Prostate gland (tissue), 2 donors: ENCODE results near the gene AKT1. TPM values are rescaled to one million over a fixed set of nuclear protein-coding genes. Genes with fewer than 3 reads are reported as not detected.
A peak's percentile ranks its signal among the peaks of the same experiment; 100 is the strongest.

Source experiments
- DNase-seq: peaks from one replicate; pipeline ENCODE4 v3.0.0-alpha.2; 2019; ENCODE audit warnings: low spot score
- H3K27ac ChIP-seq, 2 donors: fragments of 200-600 bp; sonication (generic); 2 replicates each; pipeline ENCODE4 v1.5.1; 2017 to 2019
- H3K27me3 ChIP-seq: fragments of 200-600 bp; sonication (generic); replicated peaks from 2 replicates; pipeline ENCODE4 v1.5.1; 2019; ENCODE audit not compliant: insufficient read depth
- H3K36me3 ChIP-seq, 2 donors: fragments of 200-600 bp; sonication (generic); 1 replicate in 1 of 2; 2 replicates in 1 of 2; pipeline versions ENCODE4 v1.5.1 to v1.8.1; 2017 to 2019
- H3K4me1 ChIP-seq: fragments of 200-600 bp; sonication (generic); replicated peaks from 2 replicates; pipeline ENCODE4 v1.5.1; 2019
- H3K4me3 ChIP-seq, 2 donors: fragments of 200-600 bp; sonication (generic); 2 replicates each; pipeline ENCODE4 v1.5.1; 2017 to 2019
- H3K9me3 ChIP-seq: fragments of 200-600 bp; sonication (generic); 2 replicates; pipeline ENCODE4 v1.5.1; 2017
- POLR2A ChIP-seq: fragments of 450-650 bp; IDR thresholded peaks from one replicate; pipeline ENCODE4 v1.6.1; 2016; ENCODE audit warnings: antibody characterized with exemption, mild to moderate bottlenecking
- POLR2AphosphoS5 ChIP-seq: sonication (generic); formaldehyde crosslinking; IDR thresholded peaks from one replicate; pipeline ENCODE4 v1.6.1; 2017; ENCODE audit warnings: antibody characterized with exemption
- WGBS: methylation state at CpG from one replicate; pipeline ENCODE4 v1.1.5; 2018; 5-methylcytosine and 5-hydroxymethylcytosine counted together
- intact Hi-C: fragments of 100-400 bp; cut with DNase I; formaldehyde crosslinking; loops from one replicate; pipeline ENCODE4 v1.14.2; 2022
- total RNA-seq, 2 donors: library from RNA; depleted of rRNA; stranded (reverse); fragments of >200 nt; gene quantifications; one replicate each; pipeline ENCODE4 v1.1.0, GENCODE V29; 2016
- TF ChIP-seq, protein P1 (sequence below), 4 experiments: fragments of 200-600 bp in 2 of 4; fragments of 450-650 bp in 2 of 4; sonication (generic) in 2 of 4; IDR thresholded peaks; 1 replicate in 3 of 4; 2 replicates in 1 of 4; pipeline ENCODE4 v1.5.1; 2016 to 2019; ENCODE audit warnings: antibody characterized with exemption in 4 of 4, mild to moderate bottlenecking in 2 of 4, moderate library complexity in 2 of 4

AKT1 gene
- total RNA-seq, 2 donors from 2014 or later: 154 to 200 TPM

GRCh38 chr14:104724981-104725771 lies 70.4 kb downstream of the AKT1 start:
- H3K36me3 ChIP-seq: no peaks in the 10 kb centered on the region
- TF ChIP-seq POLR2AphosphoS5: no peak
- no peak for TF ChIP-seq POLR2A
- TF ChIP-seq, protein P1, sequence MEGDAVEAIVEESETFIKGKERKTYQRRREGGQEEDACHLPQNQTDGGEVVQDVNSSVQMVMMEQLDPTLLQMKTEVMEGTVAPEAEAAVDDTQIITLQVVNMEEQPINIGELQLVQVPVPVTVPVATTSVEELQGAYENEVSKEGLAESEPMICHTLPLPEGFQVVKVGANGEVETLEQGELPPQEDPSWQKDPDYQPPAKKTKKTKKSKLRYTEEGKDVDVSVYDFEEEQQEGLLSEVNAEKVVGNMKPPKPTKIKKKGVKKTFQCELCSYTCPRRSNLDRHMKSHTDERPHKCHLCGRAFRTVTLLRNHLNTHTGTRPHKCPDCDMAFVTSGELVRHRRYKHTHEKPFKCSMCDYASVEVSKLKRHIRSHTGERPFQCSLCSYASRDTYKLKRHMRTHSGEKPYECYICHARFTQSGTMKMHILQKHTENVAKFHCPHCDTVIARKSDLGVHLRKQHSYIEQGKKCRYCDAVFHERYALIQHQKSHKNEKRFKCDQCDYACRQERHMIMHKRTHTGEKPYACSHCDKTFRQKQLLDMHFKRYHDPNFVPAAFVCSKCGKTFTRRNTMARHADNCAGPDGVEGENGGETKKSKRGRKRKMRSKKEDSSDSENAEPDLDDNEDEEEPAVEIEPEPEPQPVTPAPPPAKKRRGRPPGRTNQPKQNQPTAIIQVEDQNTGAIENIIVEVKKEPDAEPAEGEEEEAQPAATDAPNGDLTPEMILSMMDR (IDR thresholded peaks at IDR 0.05): no peak
- 41% methylated on average over 19 of the region's 24 CpGs for WGBS
- H3K4me3 ChIP-seq: peak overlapping the region; percentile 67 to 73
- H3K27me3 ChIP-seq: no peaks in the 10 kb centered on the region
- intact Hi-C loops: no loop called here
- peak overlapping the region in 1 of 2 donors; percentile 56 for H3K27ac ChIP-seq
- H3K9me3 ChIP-seq: no peaks in the 10 kb centered on the region
- DNase-seq: no peak
- no peaks in the 10 kb centered on the region for H3K4me1 ChIP-seq

DNA sequence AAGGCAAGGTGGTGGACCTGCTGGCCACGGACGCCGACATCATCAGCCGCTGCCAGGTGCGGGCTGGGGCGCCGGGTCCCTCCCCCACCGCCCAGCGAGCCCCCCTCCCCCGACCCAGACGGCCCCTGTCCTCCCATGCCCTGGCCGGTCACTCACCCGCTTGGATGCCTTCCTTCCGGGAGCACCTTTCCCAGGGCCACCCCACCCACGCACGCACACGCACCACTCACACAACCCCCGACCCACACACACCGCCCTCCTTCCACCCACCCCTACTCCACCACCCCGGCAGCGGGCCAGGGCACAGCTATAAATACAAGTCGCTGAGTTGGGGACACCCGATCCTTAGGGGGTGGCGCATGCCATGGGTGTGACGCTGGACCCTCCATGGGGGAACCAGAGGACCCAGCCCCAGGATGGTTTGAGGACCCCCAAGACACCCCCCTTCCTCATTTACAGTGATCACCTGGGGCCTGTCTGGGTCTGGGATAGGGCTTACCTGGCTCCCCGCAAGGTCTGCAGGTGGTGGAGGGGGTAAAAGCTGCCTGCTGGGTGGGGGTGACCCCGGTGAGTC lies 71.1 kb downstream of the AKT1 start:
- TF ChIP-seq POLR2A (no peak), POLR2AphosphoS5 (no peak)
- TF ChIP-seq, protein P1 (IDR thresholded peaks at IDR 0.05): no peak
- Histone ChIP-seq H3K27me3 (no peaks in the 10 kb centered on the region), H3K36me3 (no peaks in the 10 kb centered on the region), H3K9me3 (no peaks in the 10 kb centered on the region), H3K4me1 (no peaks in the 10 kb centered on the region), H3K27ac (peak overlapping the region; percentile 40 to 56), H3K4me3 (peak overlapping the region; percentile 67 to 73)
- 6% methylated on average over 26 of the region's 27 CpGs for WGBS
- DNase-seq: no peak
- intact Hi-C loops: no loop called here

DNA sequence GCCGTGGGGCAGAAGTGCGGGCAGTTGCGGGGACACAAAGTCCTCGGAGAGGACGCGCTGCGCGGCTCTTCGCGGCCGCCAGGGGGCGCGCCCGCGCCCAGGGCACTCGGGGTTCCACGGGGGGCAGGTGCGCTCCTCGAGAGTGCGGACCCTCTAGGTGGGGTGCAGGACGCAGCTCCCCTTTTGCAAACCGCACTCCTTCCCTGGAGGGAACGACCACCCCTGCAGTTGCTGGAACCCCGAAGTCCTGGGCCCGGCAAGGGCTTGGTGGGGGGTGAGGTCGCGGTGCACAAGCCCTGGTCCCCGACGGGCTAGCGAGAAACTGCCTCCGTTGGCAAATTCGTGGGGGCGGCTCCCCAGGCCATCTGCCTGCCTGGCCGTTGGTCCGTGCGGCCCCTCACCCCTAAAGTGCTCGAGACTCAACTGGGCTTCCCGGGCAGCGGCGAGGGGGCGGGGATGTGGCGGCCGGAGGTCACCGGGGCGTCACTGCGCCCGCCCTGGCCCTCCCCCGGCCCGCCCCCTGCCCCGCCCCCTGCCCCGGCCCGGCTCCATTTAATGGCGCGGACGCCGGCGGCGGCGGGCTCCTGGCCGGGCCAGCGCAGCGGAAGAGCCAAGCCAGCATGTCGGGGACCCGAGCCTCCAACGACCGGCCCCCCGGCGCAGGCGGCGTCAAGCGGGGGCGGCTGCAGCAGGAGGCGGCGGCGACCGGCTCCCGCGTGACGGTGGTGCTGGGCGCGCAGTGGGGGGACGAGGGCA lies 71.7 kb downstream of the AKT1 start, which contains the start of gene ADSS1:
ADSS1 (plus strand) TSS at position 579 of the 756 bp plus-strand sequence; CDS start at position 621, 42 bp downstream.
- no peaks in the 10 kb centered on the region for H3K27me3 ChIP-seq
- peak within 1 kb of the TSS; percentile 40 to 56 for H3K27ac ChIP-seq
- peak; percentile 44 for DNase-seq
- no peaks in the 10 kb centered on the region for H3K9me3 ChIP-seq
- peak within 1 kb of the TSS; percentile 67 to 73 for H3K4me3 ChIP-seq
- intact Hi-C loops: no loop called here
- H3K36me3 ChIP-seq: no peaks in the 10 kb centered on the region
- H3K4me1 ChIP-seq: no peaks in the 10 kb centered on the region
- WGBS: 3% methylated on average over 66 of the region's 82 CpGs
- TF ChIP-seq POLR2A (peak; percentile 56), POLR2AphosphoS5 (no peak)
- TF ChIP-seq, protein P1 (IDR thresholded peaks at IDR 0.05): peak; percentile 79 to 95 (median 84)

- Histone ChIP-seq H3K27me3 (no peaks in the 10 kb centered on the region), H3K4me3 (peak overlapping the region; percentile 67 to 73), H3K36me3 (no peaks in the 10 kb centered on the region), H3K9me3 (no peaks in the 10 kb centered on the region), H3K4me1 (no peaks in the 10 kb centered on the region), H3K27ac (peak overlapping the region in 1 of 2 donors; percentile 40)
- intact Hi-C loops: no loop called here
- 63% methylated on average over 23 of the region's 26 CpGs for WGBS
- DNase-seq: no peak
- TF ChIP-seq POLR2AphosphoS5 (no peak), POLR2A (no peak)
- TF ChIP-seq, protein P1 (IDR thresholded peaks at IDR 0.05): no peak
Observed at GRCh38 chr14:104722938-104723650, 72.5 kb downstream of the AKT1 start.
